ENCODE measurements around the gene NTN3.

- no peak for TF ChIP-seq POLR2A (IDR thresholded peaks at IDR 0.05)
- no peak for TF ChIP-seq CTCF (IDR thresholded peaks at IDR 0.05)
Measured at GRCh38 chr16:2517954-2518605, 47.0 kb downstream of the NTN3 start.
